ENCODE data around the gene CYTIP.

CYTIP gene

GRCh38 chr2:157438863-157439823 is 4.7 kb downstream of the CYTIP start:
- DNase-seq (ENCODE audit: insufficient read length) (no peak), FAIRE-seq (peak; percentile 77)
- TF ChIP-seq POLR2A (IDR thresholded peaks at IDR 0.05; ENCODE audit: low read depth, low read length): no peak
- no peak for TF ChIP-seq POLR2AphosphoS5 (IDR thresholded peaks at IDR 0.05; ENCODE audit: low read depth, low read length)
- TF ChIP-seq TAF1 (IDR thresholded peaks at IDR 0.05; ENCODE audit: borderline replicate concordance, low read depth, low read length): no peak

DNA sequence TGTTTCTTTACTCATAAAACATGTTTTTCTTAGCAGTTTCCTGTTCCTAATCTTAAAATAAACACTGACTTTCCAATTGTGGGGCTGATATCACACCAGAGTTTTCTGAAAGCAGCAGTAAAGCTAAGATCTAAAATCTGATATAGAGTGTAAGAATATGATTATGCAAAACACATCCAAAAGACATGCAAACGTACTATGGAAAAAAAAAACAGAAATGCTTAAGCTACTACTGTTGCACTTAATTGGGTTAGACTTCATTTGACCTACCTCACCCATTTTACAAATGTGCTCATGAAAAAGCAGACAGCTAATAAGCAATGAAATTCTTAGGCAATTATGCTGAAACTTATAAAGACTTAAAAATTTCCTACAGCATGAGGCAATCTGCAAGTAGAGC is 10.5 kb downstream of the CYTIP start:
- no peak for FAIRE-seq

DNA sequence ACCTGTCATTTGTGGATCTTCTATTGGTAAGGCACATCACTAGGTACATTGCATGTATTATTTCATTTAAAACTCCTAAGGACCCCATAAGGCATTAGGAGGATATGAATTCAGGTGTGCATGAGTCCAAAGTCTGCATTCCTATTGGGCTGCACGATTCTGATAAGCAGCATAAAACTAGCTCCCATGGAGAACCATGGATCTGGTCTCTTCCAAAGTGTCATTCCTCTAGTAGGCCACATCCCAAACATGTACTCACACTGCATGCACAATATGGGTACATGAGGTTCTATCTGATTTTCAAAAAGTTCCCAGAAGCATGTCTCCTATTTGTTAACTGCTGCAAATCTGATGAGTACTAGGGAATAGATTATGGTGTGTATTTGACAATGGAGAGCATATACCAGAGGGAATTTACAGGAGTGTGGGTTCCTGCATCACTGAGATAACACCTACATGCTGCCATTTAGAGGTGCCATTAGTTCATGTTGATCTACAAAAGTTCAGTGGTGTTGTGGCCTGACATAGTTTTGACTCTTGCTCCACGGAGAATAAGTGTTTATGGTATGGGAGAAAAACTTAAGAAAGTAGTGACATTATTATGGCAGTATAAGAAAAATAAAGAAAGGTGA is 11.3 kb downstream of the CYTIP start:
- DNase-seq (ENCODE audit: insufficient read length) (no peak), FAIRE-seq (peak; percentile 58)
- TF ChIP-seq TAF1 (IDR thresholded peaks at IDR 0.05; ENCODE audit: borderline replicate concordance, low read depth, low read length) (no peak), POLR2AphosphoS5 (IDR thresholded peaks at IDR 0.05; ENCODE audit: low read depth, low read length) (no peak), POLR2A (IDR thresholded peaks at IDR 0.05; ENCODE audit: low read depth, low read length) (no peak)

More for the DNA sequence above, 10.5 kb downstream of the CYTIP start:
- no peak for TF ChIP-seq POLR2AphosphoS5 (IDR thresholded peaks at IDR 0.05; ENCODE audit: low read depth, low read length)
- TF ChIP-seq POLR2A (IDR thresholded peaks at IDR 0.05; ENCODE audit: low read depth, low read length): no peak
- no peak for TF ChIP-seq TAF1 (IDR thresholded peaks at IDR 0.05; ENCODE audit: borderline replicate concordance, low read depth, low read length)
- no peak for DNase-seq (ENCODE audit: insufficient read length)

GRCh38 chr2:157431176-157431575 is 12.7 kb downstream of the CYTIP start:
- DNase-seq (ENCODE audit: insufficient read length): no peak
- FAIRE-seq: no peak
- no peak for TF ChIP-seq POLR2AphosphoS5 (IDR thresholded peaks at IDR 0.05; ENCODE audit: low read depth, low read length)
- TF ChIP-seq POLR2A (IDR thresholded peaks at IDR 0.05; ENCODE audit: low read depth, low read length): no peak
- no peak for TF ChIP-seq TAF1 (IDR thresholded peaks at IDR 0.05; ENCODE audit: borderline replicate concordance, low read depth, low read length)

GRCh38 chr2:157428500-157429175 is 15.3 kb downstream of the CYTIP start:
- FAIRE-seq (no peak), DNase-seq (ENCODE audit: insufficient read length) (no peak)
- TF ChIP-seq TAF1 (IDR thresholded peaks at IDR 0.05; ENCODE audit: borderline replicate concordance, low read depth, low read length) (no peak), POLR2AphosphoS5 (IDR thresholded peaks at IDR 0.05; ENCODE audit: low read depth, low read length) (0 out of 2 replicates have a peak, but pooled peaks have one; percentile 30), POLR2A (IDR thresholded peaks at IDR 0.05; ENCODE audit: low read depth, low read length) (0 out of 2 replicates have a peak, but pooled peaks have one; percentile 13)

- DNase-seq (ENCODE audit: insufficient read length) (no peak), FAIRE-seq (no peak)
- no peak for TF ChIP-seq POLR2A (IDR thresholded peaks at IDR 0.05; ENCODE audit: low read depth, low read length)
- TF ChIP-seq POLR2AphosphoS5 (IDR thresholded peaks at IDR 0.05; ENCODE audit: low read depth, low read length): no peak
- no peak for TF ChIP-seq TAF1 (IDR thresholded peaks at IDR 0.05; ENCODE audit: borderline replicate concordance, low read depth, low read length)
These were observed 16.0 kb downstream of the CYTIP start for GRCh38 chr2:157427922-157428303.

DNA sequence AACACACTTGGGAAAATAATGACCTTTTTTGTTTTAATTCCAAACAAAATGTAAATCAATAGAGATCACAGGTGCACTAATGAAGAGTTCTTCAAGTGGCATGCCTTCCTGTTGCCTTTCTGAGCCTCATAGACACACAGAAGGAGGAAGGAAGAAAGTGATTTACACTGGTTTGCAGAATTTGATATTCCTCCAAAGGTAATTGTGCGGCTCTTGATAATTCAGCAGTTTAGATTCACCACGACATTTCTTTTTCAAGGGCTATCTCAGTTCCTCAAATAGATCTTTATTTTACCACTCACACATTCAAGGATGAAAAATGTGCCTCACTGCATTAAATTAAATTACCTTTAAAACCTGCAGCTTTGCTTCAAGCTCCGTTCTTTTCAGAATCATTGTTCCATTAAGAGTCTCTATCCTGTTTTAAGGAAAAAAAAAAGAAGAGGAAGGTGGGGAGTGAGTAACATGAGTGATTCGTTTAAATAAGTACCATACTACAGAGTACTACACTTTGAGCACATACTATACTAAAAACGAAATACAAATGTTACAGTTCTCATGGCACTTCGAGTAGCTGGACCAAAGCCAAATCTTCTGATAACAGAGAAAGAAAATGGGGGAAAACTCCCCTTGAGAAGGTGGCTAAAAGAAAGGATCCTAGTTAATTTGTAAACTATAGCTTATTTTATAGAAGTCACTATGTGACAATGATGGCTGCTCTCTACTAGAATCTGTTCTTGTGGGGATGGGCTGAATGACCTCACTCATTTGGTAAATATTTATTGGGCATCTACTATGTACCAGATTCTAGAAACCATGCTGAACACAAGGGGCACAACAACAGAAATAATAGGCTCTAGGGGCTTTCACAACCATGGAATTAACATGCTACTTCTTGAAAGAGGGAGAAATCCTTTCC is 16.6 kb downstream of the CYTIP start:
- FAIRE-seq: no peak
- DNase-seq (ENCODE audit: insufficient read length): no peak
- TF ChIP-seq TAF1 (IDR thresholded peaks at IDR 0.05; ENCODE audit: borderline replicate concordance, low read depth, low read length) (no peak), POLR2A (IDR thresholded peaks at IDR 0.05; ENCODE audit: low read depth, low read length) (no peak), POLR2AphosphoS5 (IDR thresholded peaks at IDR 0.05; ENCODE audit: low read depth, low read length) (no peak)

DNA sequence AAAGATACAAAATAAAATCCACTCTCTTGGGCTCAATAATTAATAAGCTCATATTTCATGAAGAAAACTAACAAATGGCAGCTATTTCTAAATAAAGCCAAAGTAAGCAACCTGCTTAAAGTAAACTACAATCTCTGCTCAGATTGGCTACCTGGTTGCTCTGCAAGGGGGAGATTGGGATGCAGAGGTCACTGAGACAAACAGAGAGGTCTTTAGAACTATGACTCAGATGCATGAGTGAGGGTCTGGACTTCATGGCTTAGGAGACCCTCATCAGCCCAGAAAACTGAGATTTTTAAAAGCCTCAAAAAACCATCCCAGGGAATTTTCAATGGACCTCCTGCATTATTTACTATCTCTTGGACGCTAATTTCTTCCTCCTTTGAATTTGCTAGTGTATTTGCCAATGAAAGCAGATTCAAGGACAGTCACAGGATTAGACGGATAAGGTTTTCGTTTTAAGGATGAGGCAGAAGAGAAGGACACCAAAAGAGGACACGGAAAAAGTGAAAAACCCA is 17.4 kb downstream of the CYTIP start:
- DNase-seq (ENCODE audit: insufficient read length): no peak
- FAIRE-seq: no peak
- TF ChIP-seq TAF1 (IDR thresholded peaks at IDR 0.05; ENCODE audit: borderline replicate concordance, low read depth, low read length) (no peak), POLR2AphosphoS5 (IDR thresholded peaks at IDR 0.05; ENCODE audit: low read depth, low read length) (peak; percentile 45; the same call in 1 of the 2 replicates), POLR2A (IDR thresholded peaks at IDR 0.05; ENCODE audit: low read depth, low read length) (no peak)

DNA sequence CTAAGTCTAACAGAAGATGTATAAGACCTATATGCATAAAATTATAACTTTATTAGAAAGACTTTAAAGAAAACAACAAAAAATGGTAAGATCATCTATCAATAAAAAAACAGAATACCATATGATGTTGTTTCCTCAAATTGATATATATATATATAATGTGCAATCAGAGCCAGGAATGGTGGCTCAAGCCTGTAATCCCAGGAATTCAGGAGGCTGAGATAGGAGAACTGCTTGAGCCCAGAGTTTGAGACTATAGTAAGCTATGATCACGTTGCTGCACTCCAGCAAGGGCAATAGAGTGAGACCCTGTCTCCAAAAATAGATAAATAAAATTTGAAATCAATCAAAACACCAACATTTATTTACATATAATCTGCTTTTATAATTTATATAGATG is 19.5 kb downstream of the CYTIP start:
- FAIRE-seq: no peak
- DNase-seq (ENCODE audit: insufficient read length): no peak
- TF ChIP-seq POLR2AphosphoS5 (IDR thresholded peaks at IDR 0.05; ENCODE audit: low read depth, low read length) (no peak), POLR2A (IDR thresholded peaks at IDR 0.05; ENCODE audit: low read depth, low read length) (no peak), TAF1 (IDR thresholded peaks at IDR 0.05; ENCODE audit: borderline replicate concordance, low read depth, low read length) (no peak)

DNA sequence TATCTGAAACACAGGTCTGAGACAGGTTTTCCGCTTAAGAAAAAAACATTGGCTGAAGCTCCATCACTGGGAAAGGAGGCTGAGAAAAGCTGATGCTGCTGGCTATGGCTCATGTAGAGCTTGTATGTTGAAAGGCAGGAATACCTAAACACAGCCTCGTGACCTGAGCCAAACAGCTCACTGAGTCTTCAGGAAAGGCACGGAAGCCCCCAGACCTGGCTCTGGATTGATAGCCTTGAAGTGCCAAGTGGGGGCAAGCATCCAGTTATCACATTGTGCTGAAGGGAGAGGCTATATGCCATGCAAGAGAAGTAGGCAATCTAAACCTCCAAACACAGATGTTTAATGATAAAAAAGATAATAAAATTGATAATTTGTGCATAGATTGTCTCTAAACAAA is 21.9 kb downstream of the CYTIP start:
- DNase-seq (ENCODE audit: insufficient read length): no peak
- FAIRE-seq: no peak
- no peak for TF ChIP-seq POLR2AphosphoS5 (IDR thresholded peaks at IDR 0.05; ENCODE audit: low read depth, low read length)
- no peak for TF ChIP-seq POLR2A (IDR thresholded peaks at IDR 0.05; ENCODE audit: low read depth, low read length)
- no peak for TF ChIP-seq TAF1 (IDR thresholded peaks at IDR 0.05; ENCODE audit: borderline replicate concordance, low read depth, low read length)
